Activated CD4-positive, CD25-positive, alpha-beta regulatory T cell (primary cell): ENCODE results near the gene CENPM.

Source experiments
- DNase-seq, 4 experiments: peaks; one replicate each; lab custom pipeline; 2025; lab: John Stamatoyannopoulos, UW

The CENPM gene

GRCh38 chr22:41931701-41932269, 15.2 kb downstream of the CENPM start:
- no peak for DNase-seq

- DNase-seq: no peak
These were observed 17.5 kb downstream of the CENPM start for GRCh38 chr22:41929418-41929810.

DNA sequence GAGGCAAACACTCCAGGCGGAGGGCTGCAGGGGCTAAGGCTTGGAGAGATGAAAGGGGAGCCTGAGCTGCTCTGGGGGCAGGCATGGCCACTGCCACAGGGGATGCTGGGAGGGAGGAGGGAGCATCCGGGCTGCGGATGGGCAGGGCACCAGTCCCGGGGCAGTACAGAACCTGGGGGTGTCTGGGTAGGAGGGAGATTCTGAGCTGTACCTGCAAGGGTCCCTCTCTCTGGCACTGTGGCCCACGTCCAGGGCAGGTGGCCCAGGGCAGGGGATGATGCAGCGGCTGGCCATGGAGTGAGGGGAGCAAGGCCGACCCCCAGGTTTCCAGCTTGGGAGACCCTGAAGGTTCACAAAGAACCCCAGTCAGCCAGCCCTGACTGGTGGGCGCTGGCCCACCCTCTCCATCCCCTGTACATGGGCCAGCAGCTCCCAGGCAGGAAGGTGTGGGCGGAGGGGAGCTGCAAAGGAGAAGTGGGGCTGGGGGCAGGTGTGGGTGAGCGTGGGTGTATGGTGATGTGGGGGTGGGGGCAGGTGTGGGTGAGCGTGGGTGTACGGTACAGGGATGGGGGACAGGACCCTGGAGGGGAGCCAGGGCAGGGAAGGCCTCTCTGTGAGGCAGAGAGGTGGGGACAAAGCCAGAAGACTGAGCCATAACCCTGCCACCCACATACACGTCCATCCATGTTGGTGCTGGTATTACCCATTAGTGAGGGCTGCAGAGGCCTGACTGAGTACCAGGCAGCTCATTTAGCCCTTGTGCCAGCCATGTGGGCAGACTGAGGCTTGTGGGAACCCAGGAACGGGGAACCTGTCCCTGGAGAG, 18.1 kb downstream of the CENPM start:
- no peak for DNase-seq

GRCh38 chr22:41927813-41928212, 19.1 kb downstream of the CENPM start:
- DNase-seq: no peak

DNA sequence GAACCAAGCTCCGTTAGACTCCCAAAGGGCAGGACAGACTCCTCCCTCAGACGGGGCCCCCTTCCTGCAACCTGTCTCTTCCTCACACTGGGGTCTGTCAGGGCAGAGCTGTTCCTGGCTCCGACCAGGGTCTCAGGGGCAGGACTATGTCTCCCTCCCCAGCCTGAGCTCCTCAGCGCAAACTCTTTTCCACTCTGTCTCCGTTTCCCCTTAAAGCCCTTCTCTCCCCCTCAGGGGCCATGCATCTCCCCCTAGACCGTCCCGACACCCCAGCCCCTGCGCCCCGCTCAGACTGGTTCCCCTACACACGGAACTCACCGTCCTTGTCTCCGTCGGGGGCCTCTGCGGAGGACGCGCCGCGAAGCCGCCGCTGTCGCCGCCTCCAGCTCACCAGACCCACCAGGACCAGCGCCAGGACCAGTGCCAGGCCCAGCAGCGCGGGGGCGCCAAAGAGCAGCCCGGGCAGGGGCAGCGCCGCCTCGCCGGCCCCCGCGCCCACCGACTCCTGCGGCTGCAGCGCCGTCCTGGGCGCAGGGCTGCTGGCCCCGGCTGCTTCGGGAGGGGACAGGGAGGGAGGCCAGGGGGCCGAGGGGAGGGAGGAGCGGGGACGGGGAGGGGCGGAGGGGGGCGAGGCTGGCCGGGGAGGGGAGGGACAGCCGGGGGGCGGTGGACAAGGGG, 21.0 kb downstream of the CENPM start:
- peak; percentile 60 to 71 (median 66) for DNase-seq

GRCh38 chr22:41923595-41924276, 23.2 kb downstream of the CENPM start:
- DNase-seq: no peak

GRCh38 chr22:41922940-41923594, 23.9 kb downstream of the CENPM start:
- DNase-seq: no peak

GRCh38 chr22:41922328-41922727, 24.6 kb downstream of the CENPM start:
- no peak for DNase-seq

GRCh38 chr22:41920271-41920976, 26.5 kb downstream of the CENPM start:
- DNase-seq: no peak

DNA sequence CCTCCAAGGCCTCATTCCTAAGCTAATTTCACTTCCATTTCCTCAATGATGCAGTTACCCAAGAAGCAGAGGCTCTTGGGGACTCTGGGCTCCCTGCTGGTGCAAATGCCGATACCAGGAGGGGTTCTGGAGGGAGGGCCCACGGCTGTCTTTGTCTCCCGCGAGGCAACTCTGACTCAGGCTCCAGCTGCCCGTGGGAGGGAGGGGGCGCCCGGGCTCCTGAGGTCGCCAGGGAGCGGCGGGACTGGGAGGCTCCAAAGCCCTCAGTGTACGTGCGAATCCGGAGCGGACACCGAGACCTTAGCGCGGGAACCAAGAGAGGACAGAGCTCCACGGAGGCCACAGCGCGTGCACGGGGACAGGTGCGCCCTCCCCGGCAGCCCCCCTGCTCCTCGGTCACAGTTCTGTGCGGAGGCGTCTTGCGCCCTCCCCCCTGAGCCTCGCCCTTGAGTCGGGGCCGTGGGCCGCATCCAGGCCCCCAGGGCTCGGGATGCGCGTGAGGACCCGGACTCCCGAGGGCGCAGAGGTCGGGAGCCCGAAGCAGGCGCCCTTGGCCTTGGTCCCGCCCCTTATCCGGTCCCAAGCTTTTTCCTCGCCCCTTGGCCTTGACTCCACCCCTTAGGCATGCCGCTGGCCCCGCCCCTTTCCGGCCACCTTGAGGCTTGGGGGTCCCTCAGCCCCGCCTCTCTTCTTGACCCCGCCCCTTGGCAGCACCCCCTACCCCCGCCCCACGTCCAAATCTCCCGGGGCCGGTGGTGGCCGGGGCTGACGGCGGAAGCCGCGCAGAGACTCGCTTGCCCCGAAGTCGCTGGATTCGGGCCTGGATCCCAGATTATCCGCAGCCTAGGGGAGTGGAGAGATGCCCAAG, 27.4 kb downstream of the CENPM start:
- DNase-seq: no peak

- no peak for DNase-seq
These were observed 28.8 kb downstream of the CENPM start for GRCh38 chr22:41917903-41918791.

GRCh38 chr22:41917375-41917902, 29.5 kb downstream of the CENPM start:
- DNase-seq: no peak

DNA sequence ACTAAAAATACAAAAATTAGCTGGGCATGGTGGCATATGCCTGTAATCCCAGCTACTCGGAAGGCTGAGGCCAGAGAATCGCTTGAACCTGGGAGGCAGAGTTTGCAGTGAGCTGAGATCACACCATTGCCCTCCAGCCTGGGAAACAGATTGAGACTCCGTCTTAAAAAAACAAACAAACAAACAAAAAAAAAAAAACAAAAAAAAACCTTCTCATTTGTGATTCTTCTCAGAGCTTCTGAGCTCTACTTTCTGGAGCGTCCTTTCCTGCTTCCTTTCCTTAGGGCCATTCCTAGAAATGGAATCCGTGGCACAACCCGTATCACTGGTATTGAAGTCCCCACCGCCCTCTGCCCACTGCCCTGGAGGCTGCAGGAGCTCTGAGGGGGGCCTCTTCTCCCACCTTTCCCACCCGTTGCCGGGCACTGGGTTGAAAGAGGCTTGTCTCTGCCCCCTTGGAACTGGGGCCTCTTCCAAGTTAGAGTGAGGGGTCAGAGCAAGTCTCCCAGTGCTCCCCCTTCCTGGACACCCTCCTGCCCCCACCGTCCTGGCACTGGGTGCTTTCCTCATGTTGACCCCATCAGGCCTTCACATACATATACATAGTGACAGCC, 30.1 kb downstream of the CENPM start:
- DNase-seq: no peak

DNA sequence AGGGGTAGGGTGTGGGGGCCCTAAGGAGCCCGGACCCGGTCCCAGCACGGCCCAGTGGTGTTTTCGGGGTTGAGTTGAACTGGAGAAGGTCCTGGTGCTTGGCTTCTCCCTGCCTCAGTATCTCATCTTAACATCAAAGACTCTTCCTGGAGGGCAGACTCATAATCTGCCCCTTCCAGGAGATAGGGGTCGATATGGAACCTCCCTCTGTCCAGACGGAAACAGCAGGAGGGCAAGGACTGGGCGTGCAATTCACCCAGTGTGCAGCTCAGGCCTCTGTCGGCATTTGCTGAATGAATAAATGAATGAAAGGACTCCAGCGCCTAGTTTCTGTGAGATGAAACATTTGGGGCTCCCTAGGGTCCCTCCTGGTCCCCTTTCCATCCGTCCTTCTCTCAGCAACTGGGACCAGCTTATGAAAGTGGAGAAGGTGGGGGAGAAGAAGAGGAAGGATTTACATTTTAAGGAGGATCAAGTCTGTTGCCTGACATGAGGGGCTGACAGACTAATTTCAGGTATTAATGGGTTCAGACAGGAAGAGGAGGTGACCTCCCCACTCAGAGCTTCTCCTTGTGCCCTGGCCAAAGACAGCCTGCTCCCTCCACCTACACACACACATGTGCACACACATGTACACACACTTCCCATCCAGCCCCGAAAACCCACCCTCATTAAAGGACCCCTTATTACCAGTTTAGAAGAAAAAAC, 31.0 kb downstream of the CENPM start:
- no peak for DNase-seq

- DNase-seq: peak in 3 of 4 experiments; percentile 34 to 45 (median 40)
These were observed 31.7 kb downstream of the CENPM start, which contains the start of gene SHISA8 for GRCh38 chr22:41915035-41915785. TSS of gene SHISA8 (minus strand) at chr22:41915074. CDS start at chr22:41914667, 407 bp downstream.

- no peak for DNase-seq
These were observed 32.3 kb downstream of the CENPM start for GRCh38 chr22:41914611-41915034.
